ENCODE measurements around the gene USP34. TPM values are rescaled to one million over a fixed set of nuclear protein-coding genes. Genes with fewer than 3 reads are reported as not detected.

The USP34 gene
- total and polyA plus RNA-seq, 9 of the 15 experiments (the other 6 are each of a cell fraction or from before 2014, with no cell fraction given) = 19.8 to 108 (median 67.8) TPM

DNA sequence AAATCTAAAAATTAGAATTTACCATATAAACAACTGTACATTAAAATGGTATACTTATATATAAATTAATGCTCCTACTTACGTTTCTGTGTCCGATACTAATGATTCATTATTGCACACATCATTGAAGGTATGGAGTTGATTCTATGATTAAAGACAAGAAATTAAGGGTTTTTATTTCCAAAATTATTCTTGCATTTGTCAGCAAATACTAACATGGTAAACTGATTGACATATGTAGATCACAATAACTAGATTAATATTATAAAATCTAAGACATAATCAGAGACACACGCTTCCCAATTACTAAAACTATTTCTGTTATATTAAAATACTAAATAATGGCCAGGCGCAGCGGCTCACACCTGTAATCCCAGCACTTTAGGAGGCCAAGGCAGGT, 92.6 kb downstream of the USP34 start:
- H3K4me2 ChIP-seq (ENCODE audit: insufficient read depth, low read length) = no peak overlapping the region
- no peaks in the 10 kb centered on the region for H3K27me3 ChIP-seq (ENCODE audit: control insufficient read depth in 2 of 2, insufficient read depth in 2 of 2, low read length in 2 of 2)
- TF ChIP-seq MAFF (IDR thresholded peaks at IDR 0.05; ENCODE audit: low read length) (peak; percentile 30; the same call in 1 of the 2 replicates), SAFB2 (IDR thresholded peaks at IDR 0.05; ENCODE audit: borderline replicate concordance, low read depth, low read length, severe bottlenecking) (no peak), MAFK (IDR thresholded peaks at IDR 0.05; ENCODE audit: low read length) (peak; percentile 66), RB1 (IDR thresholded peaks at IDR 0.05; ENCODE audit: low read depth) (no peak)
- no peaks in the 10 kb centered on the region for H4K20me1 ChIP-seq (replicated peaks; ENCODE audit: control insufficient read depth, insufficient read depth, low read length)
- H3K4me3 ChIP-seq = no peak overlapping the region
- H2AFZ ChIP-seq (ENCODE audit: low read depth, low read length) = no peak overlapping the region
- intact Hi-C loops (cut with micrococcal nuclease) (no loop called here), in situ Hi-C loops (cut with MboI) (no loop called here)
- peaks cover 8% of the 10 kb centered on the region; the same call in 2 of the 3 replicates for H3K79me2 ChIP-seq (ENCODE audit: control insufficient read depth, insufficient read depth, low read length)
- WGBS (ENCODE audit: insufficient coverage, low coverage, missing lambda C conversion rate) = 96% methylated on average over 5 of the region's 5 CpGs
- DNase-seq (ENCODE audit: extremely low read depth in 1 of 4, low spot score in 3 of 4) = no peak
- H3K9ac ChIP-seq (ENCODE audit: insufficient read depth in 1 of 2, low read depth in 2 of 2, low read length in 2 of 2) = no peak overlapping the region
- ChIA-PET POLR2A (no interaction called here), CTCF (ENCODE audit: low intra/inter-chr PET ratio) (no interaction called here)
- ATAC-seq = no peak
- no peaks in the 10 kb centered on the region for H3K9me1 ChIP-seq (ENCODE audit: control insufficient read depth, insufficient read depth, low read length)
- no peak overlapping the region for H3K27ac ChIP-seq (ENCODE audit: extremely low read depth, low read depth, low read length)
- H3K9me3 ChIP-seq (replicated peaks; ENCODE audit: control insufficient read depth, insufficient read depth, low read depth, low read length) = no peaks in the 10 kb centered on the region
- H3K4me1 ChIP-seq (replicated peaks in 1 of 2; ENCODE audit: control insufficient read depth in 2 of 2, insufficient read depth in 2 of 2, low read length in 2 of 2) = no peaks in the 10 kb centered on the region
- BruUV-seq (replicated peaks) = no TSS peak
- FAIRE-seq = no peak
- peaks cover 83% of the 10 kb centered on the region for H3K36me3 ChIP-seq (ENCODE audit: control insufficient read depth, insufficient read depth, low read length)

DNA sequence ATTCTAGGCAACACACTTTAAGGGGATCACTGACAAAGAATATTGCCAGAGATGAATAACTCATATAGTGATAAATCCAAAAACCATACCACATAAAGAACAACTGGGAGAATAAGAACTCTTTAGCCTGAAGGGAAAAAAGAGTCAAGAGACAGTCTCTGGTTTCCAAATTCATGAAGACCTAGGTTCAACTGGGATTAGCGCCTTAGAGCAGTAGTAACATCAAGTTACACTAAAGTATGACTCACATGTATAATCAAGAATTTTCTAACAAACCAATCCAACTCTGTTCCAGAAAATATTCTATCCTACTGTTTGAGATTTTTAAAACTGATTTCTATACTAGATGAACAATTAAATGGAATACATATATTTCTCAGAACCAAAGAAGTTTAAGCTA, 93.8 kb downstream of the USP34 start:
- POLR2A ChIA-PET = no interaction called here
- H3K27ac ChIP-seq (ENCODE audit: extremely low read depth, low read depth, low read length) = no peak overlapping the region
- FAIRE-seq = no peak
- ATAC-seq = no peak
- BruUV-seq (replicated peaks) = no TSS peak
- WGBS (ENCODE audit: insufficient coverage, low coverage, missing lambda C conversion rate) = 43% methylated on average over 1 of the region's 1 CpG
- H3K9me3 ChIP-seq (replicated peaks; ENCODE audit: control insufficient read depth, insufficient read depth, low read depth, low read length) = no peaks in the 10 kb centered on the region
- TF ChIP-seq FOXA1 (IDR thresholded peaks at IDR 0.05; ENCODE audit: borderline replicate concordance) (no peak), HEY1 (CRISPR knock-in tag; IDR thresholded peaks at IDR 0.05; ENCODE audit: borderline replicate concordance) (no peak), ARID2 (IDR thresholded peaks at IDR 0.05) (no peak)
- TF ChIP-seq, protein P1, sequence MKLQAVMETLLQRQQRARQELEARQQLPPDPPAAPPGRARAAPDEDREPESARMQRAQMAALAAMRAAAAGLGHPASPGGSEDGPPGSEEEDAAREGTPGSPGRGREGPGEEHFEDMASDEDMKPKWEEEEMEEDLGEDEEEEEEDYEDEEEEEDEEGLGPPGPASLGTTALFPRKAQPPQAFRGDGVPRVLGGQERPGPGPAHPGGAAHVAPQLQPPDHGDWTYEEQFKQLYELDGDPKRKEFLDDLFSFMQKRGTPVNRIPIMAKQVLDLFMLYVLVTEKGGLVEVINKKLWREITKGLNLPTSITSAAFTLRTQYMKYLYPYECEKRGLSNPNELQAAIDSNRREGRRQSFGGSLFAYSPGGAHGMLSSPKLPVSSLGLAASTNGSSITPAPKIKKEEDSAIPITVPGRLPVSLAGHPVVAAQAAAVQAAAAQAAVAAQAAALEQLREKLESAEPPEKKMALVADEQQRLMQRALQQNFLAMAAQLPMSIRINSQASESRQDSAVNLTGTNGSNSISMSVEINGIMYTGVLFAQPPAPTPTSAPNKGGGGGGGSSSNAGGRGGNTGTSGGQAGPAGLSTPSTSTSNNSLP (IDR thresholded peaks at IDR 0.05; ENCODE audit: borderline replicate concordance, low read depth, low read length) = no peak
- intact Hi-C loops (cut with micrococcal nuclease) (no loop called here), in situ Hi-C loops (cut with MboI) (no loop called here)
- no peak overlapping the region for H3K9ac ChIP-seq (ENCODE audit: insufficient read depth in 1 of 2, low read depth in 2 of 2, low read length in 2 of 2)
- no peak overlapping the region for H2AFZ ChIP-seq (ENCODE audit: low read depth, low read length)
- H3K4me3 ChIP-seq = no peak overlapping the region
- H4K20me1 ChIP-seq (replicated peaks; ENCODE audit: control insufficient read depth, insufficient read depth, low read length) = no peaks in the 10 kb centered on the region
- peaks cover 11% of the 10 kb centered on the region for H3K79me2 ChIP-seq (ENCODE audit: control insufficient read depth, insufficient read depth, low read length)
- H3K4me1 ChIP-seq (replicated peaks in 1 of 2; ENCODE audit: control insufficient read depth in 2 of 2, insufficient read depth in 2 of 2, low read length in 2 of 2) = no peaks in the 10 kb centered on the region
- DNase-seq (ENCODE audit: extremely low read depth in 1 of 4, low spot score in 3 of 4) = no peak
- H3K27me3 ChIP-seq (ENCODE audit: control insufficient read depth in 2 of 2, insufficient read depth in 2 of 2, low read length in 2 of 2) = no peaks in the 10 kb centered on the region
- no peaks in the 10 kb centered on the region for H3K9me1 ChIP-seq (ENCODE audit: control insufficient read depth, insufficient read depth, low read length)
- H3K4me2 ChIP-seq (ENCODE audit: insufficient read depth, low read length) = no peak overlapping the region
- H3K36me3 ChIP-seq (ENCODE audit: control insufficient read depth, insufficient read depth, low read length) = peaks cover 82% of the 10 kb centered on the region
- CTCF ChIA-PET (ENCODE audit: low intra/inter-chr PET ratio) = no interaction called here

Data from K562 (cell line).